Upper lobe of left lung (tissue), 4 donors: ENCODE data around the gene PDE9A.

Experiments used
- POLR2A ChIP-seq, 4 donors: fragments of 450-650 bp; IDR thresholded peaks; one replicate each; pipeline ENCODE4 v1.5.1; 2016 to 2017; ENCODE audit warnings: antibody characterized with exemption in 4 of 4, mild to moderate bottlenecking in 2 of 4
- POLR2AphosphoS5 ChIP-seq, 2 donors: sonication (generic); formaldehyde crosslinking; IDR thresholded peaks; one replicate each; pipeline ENCODE4 v1.5.1; 2017; ENCODE audit warnings: antibody characterized with exemption in 2 of 2
- TF ChIP-seq, protein P1 (sequence below), 6 experiments: fragments of 450-650 bp in 4 of 6; fragments of 200-600 bp in 2 of 6; sonication (generic) in 2 of 6; IDR thresholded peaks; one replicate each; pipeline ENCODE4 v1.5.1; 2016 to 2019; ENCODE audit warnings: antibody characterized with exemption in 6 of 6

DNA sequence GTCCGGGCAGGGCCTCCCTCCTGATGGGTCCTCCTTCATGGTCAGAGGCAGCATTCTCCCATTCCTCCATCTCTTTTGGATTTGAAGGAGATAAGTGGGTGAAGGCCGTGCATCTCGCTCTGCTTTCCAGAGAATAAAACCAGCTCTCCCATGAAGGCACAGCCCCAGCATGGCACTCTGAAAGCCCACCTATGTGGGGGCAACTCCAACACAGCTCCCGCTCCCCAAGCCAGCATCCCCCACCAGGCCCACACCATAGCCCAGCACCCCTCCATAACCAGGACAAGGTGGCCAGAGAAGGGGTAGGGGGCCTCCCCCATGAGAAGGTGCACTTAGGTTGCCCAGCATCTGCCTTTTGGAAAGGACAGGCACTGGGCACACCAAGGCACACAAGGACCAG is 112.2 kb downstream of the PDE9A start:
- TF ChIP-seq, protein P1, sequence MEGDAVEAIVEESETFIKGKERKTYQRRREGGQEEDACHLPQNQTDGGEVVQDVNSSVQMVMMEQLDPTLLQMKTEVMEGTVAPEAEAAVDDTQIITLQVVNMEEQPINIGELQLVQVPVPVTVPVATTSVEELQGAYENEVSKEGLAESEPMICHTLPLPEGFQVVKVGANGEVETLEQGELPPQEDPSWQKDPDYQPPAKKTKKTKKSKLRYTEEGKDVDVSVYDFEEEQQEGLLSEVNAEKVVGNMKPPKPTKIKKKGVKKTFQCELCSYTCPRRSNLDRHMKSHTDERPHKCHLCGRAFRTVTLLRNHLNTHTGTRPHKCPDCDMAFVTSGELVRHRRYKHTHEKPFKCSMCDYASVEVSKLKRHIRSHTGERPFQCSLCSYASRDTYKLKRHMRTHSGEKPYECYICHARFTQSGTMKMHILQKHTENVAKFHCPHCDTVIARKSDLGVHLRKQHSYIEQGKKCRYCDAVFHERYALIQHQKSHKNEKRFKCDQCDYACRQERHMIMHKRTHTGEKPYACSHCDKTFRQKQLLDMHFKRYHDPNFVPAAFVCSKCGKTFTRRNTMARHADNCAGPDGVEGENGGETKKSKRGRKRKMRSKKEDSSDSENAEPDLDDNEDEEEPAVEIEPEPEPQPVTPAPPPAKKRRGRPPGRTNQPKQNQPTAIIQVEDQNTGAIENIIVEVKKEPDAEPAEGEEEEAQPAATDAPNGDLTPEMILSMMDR (IDR thresholded peaks at IDR 0.05): no peak
- TF ChIP-seq POLR2A (IDR thresholded peaks at IDR 0.05) (no peak), POLR2AphosphoS5 (IDR thresholded peaks at IDR 0.05) (no peak)
